Measurements from ENCODE around the gene ZNF784.

GRCh38 chr19:55650602-55651230 lies 26.4 kb upstream of the ZNF784 start:
- TF ChIP-seq EZH2 (IDR thresholded peaks at IDR 0.05; ENCODE audit: insufficient read depth, poor library complexity, severe bottlenecking) (no peak), EZH2phosphoT487 (IDR thresholded peaks at IDR 0.05; ENCODE audit: insufficient read depth, low read depth) (no peak)
